DMS153 treated with DMSO at 0.1 percent for 48 hours (cell line): ENCODE results near the gene ROM1.
A peak's percentile ranks its signal among the peaks of the same experiment; 100 is the strongest.
"Not testable (repeated sequence)": the region's sequence is repeated elsewhere in the genome, so short reads cannot be mapped to it uniquely, and the experiment has no call there.

Source experiments
- DNase-seq: peaks from one replicate; lab custom pipeline; 2025; ENCODE audit not compliant: unreplicated experiment; lab: John Stamatoyannopoulos, UW

Gene ROM1

GRCh38 chr11:62607714-62608113, 5.3 kb upstream of the ROM1 start:
- no peak for DNase-seq

GRCh38 chr11:62608776-62609175, 4.3 kb upstream of the ROM1 start:
- DNase-seq: no peak

GRCh38 chr11:62610403-62610802, 2.7 kb upstream of the ROM1 start:
- no peak for DNase-seq

DNA sequence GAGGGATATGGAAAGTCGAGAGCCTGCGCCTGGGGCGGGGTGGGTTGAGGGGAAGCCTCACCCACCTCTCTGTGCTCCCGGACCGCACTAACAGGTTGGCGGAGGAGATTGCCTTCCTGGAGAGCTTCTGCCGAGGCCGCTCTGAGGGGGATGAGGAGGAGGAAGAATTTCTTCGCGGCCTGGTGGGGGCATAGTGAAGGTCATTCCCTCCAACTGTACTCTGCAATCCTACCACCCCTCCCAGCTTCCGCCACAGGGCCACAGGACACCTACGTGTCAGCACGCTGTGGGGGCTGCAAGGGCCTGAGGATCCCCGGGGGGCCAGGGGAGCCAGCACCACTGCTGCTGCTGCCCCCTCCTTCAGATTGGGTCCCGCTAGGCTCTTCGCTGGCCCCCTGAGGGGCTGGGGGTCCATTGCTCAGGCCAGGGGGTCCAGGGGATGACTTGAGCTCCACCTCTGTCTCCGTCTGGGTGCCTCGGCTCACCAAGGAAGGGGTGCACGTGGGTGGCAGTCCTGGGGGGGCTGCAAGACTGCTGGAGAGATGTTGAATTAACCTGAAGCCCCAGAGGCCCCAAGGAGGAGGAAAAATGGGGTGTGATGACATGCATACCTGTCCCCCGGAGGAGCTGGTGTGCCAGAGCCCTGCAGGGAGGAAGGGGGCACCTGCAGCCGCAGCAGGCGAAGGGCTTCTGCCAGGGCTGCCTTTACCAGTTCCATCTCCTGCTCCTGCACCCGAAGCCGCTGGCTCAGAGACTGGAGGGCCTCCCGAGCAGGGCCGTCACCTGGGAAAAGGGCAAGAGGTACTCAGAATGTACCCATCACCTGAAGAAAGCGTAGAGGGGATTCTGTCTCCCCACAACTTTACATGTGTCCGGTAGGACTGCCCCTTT, 2.0 kb upstream of the ROM1 start:
- no peak for DNase-seq

GRCh38 chr11:62611705-62612365, 1.2 kb upstream of the ROM1 start:
- no peak for DNase-seq

- no peak for DNase-seq
Observed at GRCh38 chr11:62613291-62613778, 278 bp downstream of the ROM1 start.

DNA sequence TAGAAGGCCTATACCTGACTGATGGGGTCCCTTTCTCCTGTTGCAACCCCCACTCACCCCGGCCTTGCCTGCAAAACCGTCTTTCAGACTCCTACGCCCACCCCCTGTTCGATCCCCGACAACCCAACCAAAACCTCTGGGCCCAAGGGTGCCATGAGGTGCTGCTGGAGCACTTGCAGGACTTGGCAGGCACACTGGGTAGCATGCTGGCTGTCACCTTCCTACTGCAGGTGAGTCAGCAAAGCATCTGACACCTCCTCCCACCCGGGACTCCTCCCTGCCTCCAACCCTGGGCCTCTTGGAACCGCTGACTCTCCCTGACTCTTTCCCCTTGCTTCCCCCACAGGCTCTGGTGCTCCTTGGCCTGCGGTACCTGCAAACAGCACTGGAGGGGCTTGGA, 1.2 kb downstream of the ROM1 start:
- no peak for DNase-seq

DNA sequence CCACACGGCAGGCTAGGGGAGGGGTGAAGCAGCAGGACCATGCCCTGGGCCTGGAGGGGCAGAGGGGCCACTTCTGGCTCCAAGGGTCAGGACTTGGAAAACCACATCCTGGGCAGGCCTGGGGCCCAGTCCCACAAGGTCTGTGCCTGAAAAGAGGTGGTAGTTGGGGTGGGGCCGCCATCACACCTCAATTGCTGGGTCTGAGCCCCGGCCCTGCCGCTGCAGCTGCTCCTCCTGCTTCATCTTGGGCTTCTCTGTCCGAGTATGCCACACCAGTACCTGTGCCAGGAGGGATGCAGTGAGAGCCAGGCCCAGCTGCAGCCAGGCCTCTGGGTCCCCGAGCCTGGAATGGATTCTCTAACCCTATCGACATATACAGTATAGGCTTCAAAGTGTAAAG, 2.5 kb downstream of the ROM1 start:
- no peak for DNase-seq

- not testable (repeated sequence) for DNase-seq
Observed at GRCh38 chr11:62616957-62617356, 3.9 kb downstream of the ROM1 start.

DNA sequence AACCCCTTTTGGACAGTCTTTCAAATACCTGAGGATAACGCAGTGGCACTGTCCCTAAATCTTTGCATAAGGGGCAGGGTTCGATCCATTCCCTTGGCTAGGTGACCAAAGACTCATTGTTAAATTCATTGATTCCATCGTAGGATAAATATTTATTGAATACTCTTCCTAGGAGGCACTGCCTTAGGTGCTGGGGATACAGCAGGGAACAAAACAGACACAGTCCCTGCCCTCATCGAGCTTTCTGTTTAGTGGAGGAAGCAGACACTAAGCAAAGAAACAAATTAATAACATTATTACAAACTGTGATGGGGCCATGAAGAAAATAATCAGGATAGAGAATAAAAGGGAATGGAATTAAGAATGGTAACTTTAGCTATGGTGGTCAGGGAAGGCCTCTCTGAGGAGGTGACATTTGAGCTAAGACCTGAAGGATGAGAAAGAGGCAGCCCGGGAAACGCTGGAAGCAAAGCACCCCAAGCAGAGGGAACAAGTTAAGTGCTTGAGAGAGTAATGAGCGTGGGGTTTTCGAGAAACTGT, 8.0 kb downstream of the ROM1 start:
- DNase-seq: no peak

GRCh38 chr11:62621567-62622470, 8.8 kb downstream of the ROM1 start, which contains the start of gene B3GAT3:
B3GAT3 (minus strand) TSS chr11:62621986; CDS start chr11:62621947, 39 bp downstream.
- peak; percentile 97 for DNase-seq

DNA sequence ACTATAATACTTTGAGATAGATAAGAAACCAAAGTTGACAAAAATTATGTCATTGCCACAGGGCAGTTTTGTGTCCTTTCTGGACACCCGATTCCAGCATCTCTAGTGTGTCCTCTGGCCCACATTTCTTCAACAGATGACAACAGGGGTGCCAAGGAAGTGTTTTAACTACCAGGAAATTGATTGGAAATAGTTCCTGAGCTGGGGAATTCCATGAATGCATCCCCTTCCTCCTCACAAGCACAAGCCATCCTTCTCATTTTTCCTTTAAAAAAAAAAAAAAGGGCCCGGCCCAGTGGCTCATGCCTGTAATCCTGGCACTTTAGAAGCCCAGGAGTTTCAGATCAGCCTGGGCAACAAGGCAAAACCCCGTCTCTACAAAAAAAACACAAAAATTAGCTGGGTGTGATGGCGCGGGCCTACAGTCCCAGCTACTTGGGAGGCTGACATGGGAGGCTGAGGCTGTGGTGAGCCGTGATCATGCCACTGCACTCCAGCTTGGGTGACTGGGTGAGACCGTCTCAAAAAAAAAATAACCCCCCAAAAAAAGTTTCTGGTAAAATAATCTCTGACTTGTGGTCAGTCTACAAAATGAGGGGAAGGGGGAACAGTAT, 9.5 kb downstream of the ROM1 start:
- DNase-seq: no peak

- no peak for DNase-seq
Observed at GRCh38 chr11:62627713-62628112, 14.7 kb downstream of the ROM1 start.

DNA sequence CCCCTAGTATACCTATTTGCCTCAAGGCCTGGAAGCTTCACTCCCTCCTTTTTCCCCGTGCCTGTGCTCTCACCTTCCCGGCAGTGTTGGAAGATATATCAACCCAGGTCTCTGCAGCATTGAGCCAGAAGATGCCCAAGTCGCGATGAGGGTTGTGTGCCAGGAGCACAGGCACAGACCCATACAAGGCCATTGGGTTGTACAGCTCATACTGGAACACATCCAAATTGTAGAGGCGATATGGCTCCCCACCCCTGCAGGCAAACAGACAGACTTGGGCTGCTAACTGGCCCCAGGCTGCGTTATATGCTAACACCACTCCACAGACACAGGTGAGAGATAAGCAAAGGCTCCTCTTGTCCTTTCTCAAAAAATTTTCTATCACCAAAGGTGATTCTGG, 19.4 kb downstream of the ROM1 start:
- DNase-seq: no peak

GRCh38 chr11:62644220-62644619, 31.2 kb downstream of the ROM1 start:
- DNase-seq: no peak

- no peak for DNase-seq
Observed at GRCh38 chr11:62645671-62645945, 32.6 kb downstream of the ROM1 start.

DNA sequence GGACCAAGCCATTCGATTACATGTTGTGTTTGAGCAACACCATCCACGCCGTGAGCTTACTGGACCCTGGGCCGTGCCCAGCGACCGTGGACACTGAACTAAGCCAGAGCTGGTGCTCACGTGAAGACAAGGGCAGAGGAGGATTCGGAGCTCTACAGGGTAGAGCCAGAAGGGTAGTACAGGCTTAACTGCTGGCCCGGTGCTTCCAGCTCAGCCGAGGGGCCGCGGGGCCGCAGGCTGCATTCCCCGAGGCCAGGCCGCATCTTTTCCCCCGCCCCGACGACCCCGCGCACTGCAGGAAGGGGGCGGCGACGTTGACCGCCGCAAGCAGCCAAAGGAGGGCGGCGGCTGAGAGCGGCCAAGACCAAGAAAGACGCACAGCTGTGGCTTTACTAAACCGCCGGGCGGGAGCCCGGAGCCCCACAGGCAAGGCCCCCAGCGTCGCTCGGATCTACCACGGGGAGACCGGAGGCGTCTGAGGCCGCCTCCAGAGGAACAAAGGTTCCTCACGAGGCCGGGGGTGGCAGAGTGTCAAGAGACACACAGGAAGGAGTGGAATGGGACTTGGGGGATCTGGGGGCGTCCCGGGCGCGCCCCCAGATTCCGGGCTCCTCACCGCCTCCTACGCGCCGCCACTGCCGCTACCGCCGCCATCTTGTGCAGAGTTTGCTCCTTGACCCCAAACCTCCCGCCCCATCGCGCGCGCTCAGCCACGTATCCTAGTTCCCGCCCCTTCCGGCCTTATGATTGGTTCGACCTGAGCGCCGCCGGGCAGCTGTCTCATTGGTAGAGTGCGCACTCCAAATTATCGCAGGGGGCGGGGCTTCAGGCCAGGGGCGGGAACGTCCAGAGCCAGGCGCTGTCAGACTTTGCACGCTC, 33.1 kb downstream of the ROM1 start, which contains the start of gene GANAB:
TSS of gene GANAB (minus strand) at position 668 of the 879 bp plus-strand sequence. CDS start at position 654, 14 bp downstream.
- peak; percentile 91 for DNase-seq

DNA sequence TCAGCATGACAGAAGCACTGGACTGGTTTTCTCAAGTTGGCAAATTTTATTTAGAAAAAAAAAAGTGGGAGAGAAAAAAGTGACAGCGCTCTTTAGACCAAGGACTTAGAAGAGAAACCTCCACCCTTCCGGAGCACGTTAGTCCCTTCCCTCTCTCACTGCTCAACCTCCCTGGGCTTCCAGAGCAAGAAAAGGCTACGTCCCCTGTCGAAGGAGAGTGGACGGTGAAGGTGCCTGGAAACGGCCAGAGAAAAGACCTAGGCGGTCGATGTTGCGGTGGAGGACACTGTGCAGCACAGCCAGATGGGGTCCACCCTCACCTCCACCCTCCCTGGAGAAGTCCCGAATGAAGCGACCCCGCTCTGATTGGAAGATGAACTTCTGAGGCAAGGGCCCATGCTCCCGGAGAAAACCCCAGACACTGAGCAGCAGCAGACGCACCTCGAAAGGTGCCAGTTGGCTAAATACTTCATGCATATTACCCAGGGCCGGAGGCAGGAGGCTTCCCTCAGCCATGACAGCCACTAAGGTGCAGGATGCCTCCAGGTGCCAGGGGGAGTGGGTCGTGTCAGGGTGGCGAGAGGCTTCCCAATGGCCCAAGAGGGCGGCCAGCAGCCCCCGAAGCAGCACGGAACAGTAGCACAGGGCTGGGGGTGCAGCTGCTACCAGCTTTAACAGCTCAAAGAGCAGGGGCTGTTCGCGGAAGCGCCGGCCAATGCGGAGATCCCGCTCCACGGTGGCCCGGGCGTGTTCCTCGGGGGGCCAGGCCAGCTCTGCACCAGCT, 34.0 kb downstream of the ROM1 start:
- DNase-seq: no peak

DNA sequence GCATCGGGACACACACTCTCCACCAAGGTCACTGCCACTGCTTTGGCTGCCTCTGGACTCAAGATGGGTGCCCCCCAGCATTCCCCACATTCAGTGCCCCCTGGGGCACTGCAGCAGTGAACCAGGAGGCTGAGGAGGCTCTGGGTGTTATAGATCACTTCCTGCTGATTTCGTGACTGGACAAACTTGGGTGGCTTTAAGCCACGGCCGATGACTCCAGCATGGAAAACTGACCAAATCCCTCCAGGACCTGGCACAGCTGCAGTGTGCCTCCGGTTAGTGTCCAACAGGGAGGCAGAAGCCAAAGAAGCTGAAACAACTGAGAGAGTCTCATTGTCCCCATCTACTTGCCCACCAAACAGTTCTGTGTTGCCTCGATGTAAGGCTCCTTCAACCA, 34.5 kb downstream of the ROM1 start:
- DNase-seq: no peak
